ENCODE results near the gene LIMK1. TPM values are rescaled to one million over a fixed set of nuclear protein-coding genes. Genes with fewer than 3 reads are reported as not detected.

Gene LIMK1
- total RNA-seq, 2 donors from 2014 or later = 9.4 to 14.7 TPM

DNA sequence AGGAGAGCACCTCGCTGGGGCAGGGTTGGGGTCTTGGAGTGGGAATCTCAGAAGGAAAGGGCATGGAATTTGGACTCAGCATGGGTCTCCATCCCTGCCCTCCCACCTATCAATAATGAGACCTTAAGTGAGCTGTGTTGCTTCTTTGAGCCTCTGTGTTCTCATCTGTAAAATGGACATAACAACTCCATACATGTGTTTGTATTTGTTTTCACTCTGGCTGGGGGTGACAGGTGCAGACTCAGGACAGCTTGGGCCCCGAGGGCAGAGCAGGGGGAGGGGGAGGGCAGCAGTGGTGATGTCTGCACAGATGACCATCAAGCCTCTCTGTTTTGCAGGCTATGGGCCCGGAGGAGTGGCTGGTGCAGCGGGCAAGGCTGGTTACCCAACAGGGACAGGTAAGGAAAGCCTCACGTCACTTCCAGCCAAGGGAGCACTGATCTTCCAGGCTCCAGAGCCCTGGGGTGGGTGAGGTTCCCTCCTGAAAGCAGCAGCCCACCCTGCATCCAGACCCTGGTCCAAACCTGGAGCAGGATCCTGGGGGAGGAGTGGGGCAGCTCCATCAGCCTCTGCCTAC lies 35.7 kb upstream of the LIMK1 start:
- peaks cover 92% of the 10 kb centered on the region for H3K36me3 ChIP-seq
- H3K4me3 ChIP-seq = no peak overlapping the region
- H3K4me1 ChIP-seq = no peaks in the 10 kb centered on the region
- H3K27ac ChIP-seq = no peak overlapping the region
- TF ChIP-seq, protein P1, sequence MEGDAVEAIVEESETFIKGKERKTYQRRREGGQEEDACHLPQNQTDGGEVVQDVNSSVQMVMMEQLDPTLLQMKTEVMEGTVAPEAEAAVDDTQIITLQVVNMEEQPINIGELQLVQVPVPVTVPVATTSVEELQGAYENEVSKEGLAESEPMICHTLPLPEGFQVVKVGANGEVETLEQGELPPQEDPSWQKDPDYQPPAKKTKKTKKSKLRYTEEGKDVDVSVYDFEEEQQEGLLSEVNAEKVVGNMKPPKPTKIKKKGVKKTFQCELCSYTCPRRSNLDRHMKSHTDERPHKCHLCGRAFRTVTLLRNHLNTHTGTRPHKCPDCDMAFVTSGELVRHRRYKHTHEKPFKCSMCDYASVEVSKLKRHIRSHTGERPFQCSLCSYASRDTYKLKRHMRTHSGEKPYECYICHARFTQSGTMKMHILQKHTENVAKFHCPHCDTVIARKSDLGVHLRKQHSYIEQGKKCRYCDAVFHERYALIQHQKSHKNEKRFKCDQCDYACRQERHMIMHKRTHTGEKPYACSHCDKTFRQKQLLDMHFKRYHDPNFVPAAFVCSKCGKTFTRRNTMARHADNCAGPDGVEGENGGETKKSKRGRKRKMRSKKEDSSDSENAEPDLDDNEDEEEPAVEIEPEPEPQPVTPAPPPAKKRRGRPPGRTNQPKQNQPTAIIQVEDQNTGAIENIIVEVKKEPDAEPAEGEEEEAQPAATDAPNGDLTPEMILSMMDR (IDR thresholded peaks at IDR 0.05) = no peak
- no peaks in the 10 kb centered on the region for H3K27me3 ChIP-seq
- H3K9me3 ChIP-seq = no peaks in the 10 kb centered on the region
- no peak for DNase-seq (ENCODE audit: low spot score)

- Histone ChIP-seq H3K27ac (no peak overlapping the region), H3K9me3 (no peaks in the 10 kb centered on the region), H3K27me3 (no peaks in the 10 kb centered on the region), H3K36me3 (peaks cover 93% of the 10 kb centered on the region), H3K4me3 (no peak overlapping the region), H3K4me1 (no peaks in the 10 kb centered on the region)
- DNase-seq (ENCODE audit: low spot score) = no peak
- TF ChIP-seq, protein P1 (IDR thresholded peaks at IDR 0.05) = no peak
Measured at GRCh38 chr7:74048999-74049599, 34.5 kb upstream of the LIMK1 start.

GRCh38 chr7:74049997-74050798 lies 33.4 kb upstream of the LIMK1 start:
- peaks cover 91% of the 10 kb centered on the region for H3K36me3 ChIP-seq
- no peak overlapping the region for H3K4me3 ChIP-seq
- no peaks in the 10 kb centered on the region for H3K9me3 ChIP-seq
- no peaks in the 10 kb centered on the region for H3K27me3 ChIP-seq
- TF ChIP-seq, protein P1 (IDR thresholded peaks at IDR 0.05) = no peak
- no peaks in the 10 kb centered on the region for H3K4me1 ChIP-seq
- no peak overlapping the region for H3K27ac ChIP-seq
- DNase-seq (ENCODE audit: low spot score) = no peak

- H3K9me3 ChIP-seq = no peaks in the 10 kb centered on the region
- no peak for DNase-seq (ENCODE audit: low spot score)
- no peaks in the 10 kb centered on the region for H3K27me3 ChIP-seq
- no peak overlapping the region for H3K27ac ChIP-seq
- no peaks in the 10 kb centered on the region for H3K4me1 ChIP-seq
- peaks cover 91% of the 10 kb centered on the region for H3K36me3 ChIP-seq
- TF ChIP-seq, protein P1 (IDR thresholded peaks at IDR 0.05) = no peak
- H3K4me3 ChIP-seq = no peak overlapping the region
Measured at GRCh38 chr7:74051193-74051592, 32.4 kb upstream of the LIMK1 start.

- peaks cover 91% of the 10 kb centered on the region for H3K36me3 ChIP-seq
- DNase-seq (ENCODE audit: low spot score) = no peak
- H3K27ac ChIP-seq = no peak overlapping the region
- TF ChIP-seq, protein P1 (IDR thresholded peaks at IDR 0.05) = no peak
- H3K27me3 ChIP-seq = no peaks in the 10 kb centered on the region
- no peak overlapping the region for H3K4me3 ChIP-seq
- no peaks in the 10 kb centered on the region for H3K9me3 ChIP-seq
- H3K4me1 ChIP-seq = no peaks in the 10 kb centered on the region
Measured at GRCh38 chr7:74051629-74052410, 31.8 kb upstream of the LIMK1 start.
